ENCODE results near the gene HNRNPM. TPM values are rescaled to one million over a fixed set of nuclear protein-coding genes. Genes with fewer than 3 reads are reported as not detected.

Gene HNRNPM
- total RNA-seq, 1 donor from 2014 or later, result 131 TPM

DNA sequence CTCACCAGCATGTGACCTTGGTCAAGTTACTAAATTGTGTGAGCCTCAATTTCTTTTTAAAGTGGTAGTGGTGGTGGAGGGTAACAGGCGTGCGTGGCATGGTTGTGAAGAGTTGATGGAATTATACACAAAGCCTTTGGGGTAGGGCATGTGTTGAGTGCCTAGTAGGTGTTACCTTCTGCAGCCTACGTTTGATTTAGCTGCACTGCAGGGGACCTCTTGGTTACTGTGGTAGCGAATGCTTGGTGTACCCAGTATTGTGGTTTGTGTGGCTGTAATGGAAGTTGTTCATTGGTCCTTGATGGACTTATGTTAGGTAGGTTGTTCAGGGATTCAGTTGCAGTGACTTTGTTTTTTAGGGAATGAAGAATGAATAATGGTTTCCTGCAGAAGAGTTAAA, 33.1 kb downstream of the HNRNPM start:
- peaks cover 30% of the 10 kb centered on the region for H3K4me1 ChIP-seq

DNA sequence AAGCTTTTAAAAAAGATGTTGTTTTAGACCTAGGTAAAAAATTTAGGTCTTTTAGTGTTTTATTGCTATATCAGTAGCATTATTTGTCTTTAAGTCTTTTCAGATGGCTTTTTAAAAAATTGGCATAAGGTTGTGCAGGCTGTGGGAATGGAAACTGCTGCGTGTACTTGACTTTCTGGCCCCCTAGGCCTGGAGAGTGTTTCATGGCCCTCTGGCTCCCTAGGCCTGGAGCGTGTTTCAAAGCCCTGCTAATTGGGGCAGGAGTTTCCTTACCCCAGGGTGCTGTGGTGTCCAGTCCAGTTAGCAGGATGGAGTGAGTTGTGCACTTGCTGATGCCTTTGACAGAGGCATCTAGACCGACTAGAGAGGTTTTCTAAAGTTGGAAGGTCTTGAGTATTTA, 33.8 kb downstream of the HNRNPM start:
- H3K36me3 ChIP-seq, result peaks cover 87% of the 10 kb centered on the region
- no peaks in the 10 kb centered on the region for H3K9me3 ChIP-seq
- no peak for ATAC-seq
- DNase-seq, result no peak
- TF ChIP-seq, protein P1, sequence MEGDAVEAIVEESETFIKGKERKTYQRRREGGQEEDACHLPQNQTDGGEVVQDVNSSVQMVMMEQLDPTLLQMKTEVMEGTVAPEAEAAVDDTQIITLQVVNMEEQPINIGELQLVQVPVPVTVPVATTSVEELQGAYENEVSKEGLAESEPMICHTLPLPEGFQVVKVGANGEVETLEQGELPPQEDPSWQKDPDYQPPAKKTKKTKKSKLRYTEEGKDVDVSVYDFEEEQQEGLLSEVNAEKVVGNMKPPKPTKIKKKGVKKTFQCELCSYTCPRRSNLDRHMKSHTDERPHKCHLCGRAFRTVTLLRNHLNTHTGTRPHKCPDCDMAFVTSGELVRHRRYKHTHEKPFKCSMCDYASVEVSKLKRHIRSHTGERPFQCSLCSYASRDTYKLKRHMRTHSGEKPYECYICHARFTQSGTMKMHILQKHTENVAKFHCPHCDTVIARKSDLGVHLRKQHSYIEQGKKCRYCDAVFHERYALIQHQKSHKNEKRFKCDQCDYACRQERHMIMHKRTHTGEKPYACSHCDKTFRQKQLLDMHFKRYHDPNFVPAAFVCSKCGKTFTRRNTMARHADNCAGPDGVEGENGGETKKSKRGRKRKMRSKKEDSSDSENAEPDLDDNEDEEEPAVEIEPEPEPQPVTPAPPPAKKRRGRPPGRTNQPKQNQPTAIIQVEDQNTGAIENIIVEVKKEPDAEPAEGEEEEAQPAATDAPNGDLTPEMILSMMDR (IDR thresholded peaks at IDR 0.05), result no peak
- no peak overlapping the region for H3K4me3 ChIP-seq
- H3K27ac ChIP-seq, result no peak overlapping the region
- intact Hi-C loops (cut with DNase I), result no loop called here
- H3K4me1 ChIP-seq, result peaks cover 30% of the 10 kb centered on the region
- H3K27me3 ChIP-seq, result no peaks in the 10 kb centered on the region

More for the DNA sequence above, 33.1 kb downstream of the HNRNPM start:
- no peak overlapping the region for H3K4me3 ChIP-seq
- no peak for DNase-seq
- H3K9me3 ChIP-seq, result no peaks in the 10 kb centered on the region
- H3K36me3 ChIP-seq, result peaks cover 87% of the 10 kb centered on the region
- no peak overlapping the region for H3K27ac ChIP-seq
- TF ChIP-seq, protein P1 (IDR thresholded peaks at IDR 0.05), result no peak
- no peak for ATAC-seq
- no peaks in the 10 kb centered on the region for H3K27me3 ChIP-seq
- intact Hi-C loops (cut with DNase I), result no loop called here

DNA sequence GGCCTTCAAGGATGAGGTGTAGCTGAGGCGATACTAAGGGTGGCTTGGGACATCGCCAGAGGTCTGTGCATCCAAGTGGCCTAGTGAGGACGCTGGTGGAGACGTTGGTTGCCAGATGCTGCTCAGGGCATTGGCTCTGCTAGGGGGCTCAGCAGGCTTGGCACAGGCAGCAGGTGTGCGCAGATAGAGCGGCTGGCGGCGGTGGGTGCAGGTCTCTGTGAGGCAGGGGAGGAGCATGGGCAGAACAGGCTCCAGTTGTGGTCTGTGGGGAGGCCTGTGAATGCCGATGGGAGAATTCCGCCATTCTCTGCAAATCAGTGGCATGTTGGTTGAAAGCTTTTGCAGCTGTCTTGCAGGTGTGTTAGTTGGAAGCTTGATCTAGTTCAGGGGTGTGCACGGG, 36.4 kb downstream of the HNRNPM start:
- no peaks in the 10 kb centered on the region for H3K9me3 ChIP-seq
- no peak overlapping the region for H3K4me3 ChIP-seq
- ATAC-seq, result no peak
- no peaks in the 10 kb centered on the region for H3K27me3 ChIP-seq
- no peak for DNase-seq
- peaks cover 87% of the 10 kb centered on the region for H3K36me3 ChIP-seq
- peaks cover 37% of the 10 kb centered on the region for H3K4me1 ChIP-seq
- H3K27ac ChIP-seq, result no peak overlapping the region
- intact Hi-C loops (cut with DNase I), result no loop called here
- TF ChIP-seq, protein P1 (IDR thresholded peaks at IDR 0.05), result no peak

DNA sequence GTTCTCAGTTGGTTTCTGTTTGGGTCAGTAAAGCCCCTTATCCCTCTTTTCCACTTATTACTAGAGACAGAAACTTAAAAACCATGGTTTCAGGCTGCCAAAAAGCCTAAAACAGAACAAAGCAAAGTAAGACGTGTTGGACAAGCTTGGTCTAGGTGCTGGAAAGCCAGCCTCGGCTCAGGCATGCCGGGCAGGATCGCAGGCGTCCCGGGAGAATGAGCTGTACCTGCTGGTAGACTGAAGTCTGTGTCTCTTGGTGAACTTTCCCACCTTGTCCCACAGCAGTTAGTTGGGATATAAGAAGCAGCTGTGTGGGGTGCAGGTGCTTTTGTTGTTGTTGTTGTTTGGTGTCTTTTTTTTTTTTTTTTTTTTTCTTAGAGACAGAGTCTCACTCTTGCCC, 36.8 kb downstream of the HNRNPM start:
- TF ChIP-seq, protein P1 (IDR thresholded peaks at IDR 0.05), result no peak
- Histone ChIP-seq H3K9me3 (no peaks in the 10 kb centered on the region), H3K27me3 (no peaks in the 10 kb centered on the region), H3K4me3 (no peak overlapping the region), H3K27ac (no peak overlapping the region), H3K36me3 (peaks cover 87% of the 10 kb centered on the region), H3K4me1 (peaks cover 37% of the 10 kb centered on the region)
- DNase-seq, result no peak
- ATAC-seq, result no peak
- intact Hi-C loops (cut with DNase I), result no loop called here

DNA sequence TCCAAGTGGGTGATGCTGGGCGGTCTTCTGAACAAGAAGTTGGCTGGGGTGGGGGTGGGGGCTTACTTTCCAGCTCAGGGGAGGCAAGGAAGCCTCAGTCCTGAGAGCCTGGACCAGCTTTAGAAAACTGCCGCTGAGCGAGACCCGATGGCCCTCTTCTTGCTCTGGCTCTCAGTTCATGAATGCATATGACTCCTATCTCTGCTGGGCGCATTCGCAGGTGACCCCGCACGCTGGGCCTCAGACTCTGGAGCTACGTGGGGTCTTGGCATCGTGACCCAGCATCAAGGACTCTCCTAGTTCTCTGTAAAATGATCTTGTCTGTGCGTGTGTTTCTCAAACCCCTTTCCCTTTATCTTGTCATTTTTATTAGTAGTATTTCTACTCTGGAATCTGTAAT, 37.9 kb downstream of the HNRNPM start:
- Histone ChIP-seq H3K4me1 (peaks cover 45% of the 10 kb centered on the region), H3K27me3 (no peaks in the 10 kb centered on the region), H3K9me3 (no peaks in the 10 kb centered on the region), H3K27ac (no peak overlapping the region), H3K4me3 (no peak overlapping the region), H3K36me3 (peaks cover 87% of the 10 kb centered on the region)
- TF ChIP-seq, protein P1 (IDR thresholded peaks at IDR 0.05), result no peak
- ATAC-seq (no peak), DNase-seq (no peak)
- intact Hi-C loops (cut with DNase I), result no loop called here

DNA sequence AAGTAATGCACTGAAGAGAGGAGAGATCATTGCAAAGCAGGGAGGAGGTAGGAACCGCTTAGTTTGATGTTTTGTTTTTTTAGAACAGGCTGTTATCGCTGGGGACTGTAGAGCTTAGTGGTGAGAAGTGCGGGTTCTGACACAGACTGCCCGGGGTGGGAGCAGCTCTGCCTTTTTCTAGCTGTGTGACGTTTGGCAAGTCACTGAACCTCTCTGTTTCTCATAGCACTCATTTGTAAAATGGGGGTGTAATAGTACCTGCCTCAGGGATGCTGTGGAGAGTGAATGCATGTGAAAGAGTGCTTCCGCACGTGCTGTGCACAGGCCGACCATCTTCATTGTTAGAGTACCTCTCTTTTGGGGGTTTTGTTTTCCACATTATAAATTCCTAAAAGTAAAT, 38.4 kb downstream of the HNRNPM start:
- Histone ChIP-seq H3K9me3 (no peaks in the 10 kb centered on the region), H3K4me1 (peaks cover 44% of the 10 kb centered on the region), H3K27ac (no peak overlapping the region), H3K36me3 (peaks cover 87% of the 10 kb centered on the region), H3K27me3 (no peaks in the 10 kb centered on the region), H3K4me3 (no peak overlapping the region)
- intact Hi-C loops (cut with DNase I), result no loop called here
- DNase-seq (no peak), ATAC-seq (no peak)
- TF ChIP-seq, protein P1 (IDR thresholded peaks at IDR 0.05), result no peak
